Measurements from ENCODE around the gene COPZ2. TPM values are rescaled to one million over a fixed set of nuclear protein-coding genes. Genes with fewer than 3 reads are reported as not detected.
A peak's percentile ranks its signal among the peaks of the same experiment; 100 is the strongest.
"Not testable (repeated sequence)": the region's sequence is repeated elsewhere in the genome, so short reads cannot be mapped to it uniquely, and the experiment has no call there.

COPZ2 gene
- polyA plus RNA-seq, 1 experiment = 122 TPM

DNA sequence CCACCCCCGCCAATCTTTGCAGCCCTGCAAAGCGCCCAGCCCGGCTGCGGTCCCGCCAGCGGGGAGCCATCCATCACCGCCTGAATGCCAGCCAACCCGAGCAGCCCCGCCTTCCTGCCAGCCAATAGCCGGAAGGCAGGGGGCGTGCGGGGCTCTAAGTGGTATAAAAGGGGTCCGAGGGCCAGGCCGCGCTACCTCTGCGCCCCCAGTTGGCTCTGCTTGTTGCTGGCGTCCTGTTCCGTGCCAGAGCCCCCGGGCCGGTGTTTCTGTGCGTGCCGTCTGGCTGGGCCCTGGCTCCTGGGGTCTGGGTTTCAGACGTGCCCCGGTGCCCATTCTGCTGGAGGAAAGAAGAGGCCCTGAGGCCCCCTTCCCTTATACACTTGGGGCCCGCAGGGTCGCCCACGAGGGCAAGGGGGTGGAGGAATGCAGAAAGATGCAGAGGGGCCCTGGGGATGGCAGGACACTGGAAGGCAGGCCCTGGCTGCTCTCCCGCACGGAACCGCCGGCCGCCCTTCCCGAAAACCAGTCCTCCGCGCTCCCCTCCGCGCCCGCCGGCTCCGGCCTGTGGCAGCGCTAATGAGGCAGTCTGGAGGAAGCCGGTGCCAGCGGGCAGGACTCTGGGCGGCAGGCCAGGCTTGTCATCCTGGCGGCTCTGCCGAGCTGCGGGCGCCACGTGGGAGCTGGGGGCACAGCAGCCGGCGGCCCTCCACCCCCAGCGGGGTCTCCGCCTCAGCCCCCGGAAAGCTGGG is 14.0 kb downstream of the COPZ2 start:
- Histone ChIP-seq H3K27ac (ENCODE audit: low read depth, low read length) (no peak overlapping the region), H3K27me3 (ENCODE audit: control insufficient read depth, insufficient read depth, low read length) (peaks cover 5% of the 10 kb centered on the region), H3K4me3 (ENCODE audit: low read depth, low read length) (peak overlapping the region; percentile 60), H3K9me3 (ENCODE audit: control insufficient read depth, insufficient read depth, low read length) (no peaks in the 10 kb centered on the region; the same call in 1 of the 2 replicates)
- no peak for DNase-seq (ENCODE audit: low read depth, low spot score)
- TF ChIP-seq, protein P1, sequence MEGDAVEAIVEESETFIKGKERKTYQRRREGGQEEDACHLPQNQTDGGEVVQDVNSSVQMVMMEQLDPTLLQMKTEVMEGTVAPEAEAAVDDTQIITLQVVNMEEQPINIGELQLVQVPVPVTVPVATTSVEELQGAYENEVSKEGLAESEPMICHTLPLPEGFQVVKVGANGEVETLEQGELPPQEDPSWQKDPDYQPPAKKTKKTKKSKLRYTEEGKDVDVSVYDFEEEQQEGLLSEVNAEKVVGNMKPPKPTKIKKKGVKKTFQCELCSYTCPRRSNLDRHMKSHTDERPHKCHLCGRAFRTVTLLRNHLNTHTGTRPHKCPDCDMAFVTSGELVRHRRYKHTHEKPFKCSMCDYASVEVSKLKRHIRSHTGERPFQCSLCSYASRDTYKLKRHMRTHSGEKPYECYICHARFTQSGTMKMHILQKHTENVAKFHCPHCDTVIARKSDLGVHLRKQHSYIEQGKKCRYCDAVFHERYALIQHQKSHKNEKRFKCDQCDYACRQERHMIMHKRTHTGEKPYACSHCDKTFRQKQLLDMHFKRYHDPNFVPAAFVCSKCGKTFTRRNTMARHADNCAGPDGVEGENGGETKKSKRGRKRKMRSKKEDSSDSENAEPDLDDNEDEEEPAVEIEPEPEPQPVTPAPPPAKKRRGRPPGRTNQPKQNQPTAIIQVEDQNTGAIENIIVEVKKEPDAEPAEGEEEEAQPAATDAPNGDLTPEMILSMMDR (IDR thresholded peaks at IDR 0.05; ENCODE audit: low read depth, low read length) = peak; percentile 21; the same call in 1 of the 2 replicates
- ChIA-PET POLR2A (interaction anchor here (1.0 kb wide), 1 partner anchor 53 kb away, joined by 4 read pairs; the partner anchor contains the start of gene CDK5RAP3), CTCF (interaction anchor here (0.6 to 0.8 kb wide), 2 partner anchors 12 to 77 kb away, joined by 3 to 4 read pairs; no protein-coding TSS in a partner anchor)

DNA sequence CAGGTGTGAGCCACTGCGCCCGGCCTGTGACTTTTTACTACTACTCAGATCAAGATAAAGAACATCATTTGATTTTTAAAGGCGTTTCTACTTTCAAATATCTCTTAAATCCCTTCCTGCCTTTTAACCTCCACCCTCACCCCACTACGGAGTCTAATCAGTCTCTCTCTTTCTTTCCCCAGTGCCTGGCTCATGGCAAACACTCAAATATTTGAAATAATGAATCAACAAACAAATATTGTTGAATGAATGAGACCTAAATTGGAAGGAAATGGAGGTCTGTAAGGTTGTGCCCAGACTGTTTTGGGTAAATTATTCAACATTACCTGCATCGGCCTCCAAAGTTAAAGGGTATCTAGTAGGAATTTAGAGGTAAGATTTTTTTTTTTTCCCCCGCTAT is 14.7 kb downstream of the COPZ2 start:
- DNase-seq (ENCODE audit: low read depth, low spot score) = no peak
- H3K27ac ChIP-seq (ENCODE audit: low read depth, low read length) = no peak overlapping the region
- no peaks in the 10 kb centered on the region; the same call in 1 of the 2 replicates for H3K9me3 ChIP-seq (ENCODE audit: control insufficient read depth, insufficient read depth, low read length)
- TF ChIP-seq, protein P1 (IDR thresholded peaks at IDR 0.05; ENCODE audit: low read depth, low read length) = no peak
- ChIA-PET POLR2A (no interaction called here), CTCF (interaction anchor here (3.2 kb wide), 1 partner anchor 44 kb away, joined by 33 read pairs; no protein-coding TSS in a partner anchor)
- no peak overlapping the region for H3K4me3 ChIP-seq (ENCODE audit: low read depth, low read length)
- peaks cover 5% of the 10 kb centered on the region for H3K27me3 ChIP-seq (ENCODE audit: control insufficient read depth, insufficient read depth, low read length)

DNA sequence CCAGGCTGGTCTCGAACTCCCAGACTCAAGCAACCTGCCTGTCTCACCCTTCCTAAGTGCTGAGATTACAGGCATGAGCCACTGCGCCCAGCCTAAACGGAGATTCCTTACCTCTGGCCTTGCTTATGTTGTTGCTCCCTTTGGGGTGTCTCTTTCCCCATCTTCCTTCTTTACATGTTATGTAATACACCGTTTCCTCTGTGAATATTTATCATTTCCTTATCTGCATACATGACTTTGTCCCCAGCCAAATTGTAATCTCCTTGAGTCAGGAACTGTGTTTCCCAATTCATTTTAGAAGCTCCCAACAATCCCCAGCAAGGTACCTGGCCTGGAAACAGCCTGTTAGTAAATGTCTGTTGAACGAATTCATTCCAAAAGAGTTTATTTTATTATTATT is 15.7 kb downstream of the COPZ2 start:
- TF ChIP-seq, protein P1 (IDR thresholded peaks at IDR 0.05; ENCODE audit: low read depth, low read length) = no peak
- no peak for DNase-seq (ENCODE audit: low read depth, low spot score)
- CTCF ChIA-PET = interaction anchor here (1.8 to 3.2 kb wide), 3 partner anchors 43 to 73 kb away, joined by 7 to 33 read pairs (median 14); no protein-coding TSS in a partner anchor

DNA sequence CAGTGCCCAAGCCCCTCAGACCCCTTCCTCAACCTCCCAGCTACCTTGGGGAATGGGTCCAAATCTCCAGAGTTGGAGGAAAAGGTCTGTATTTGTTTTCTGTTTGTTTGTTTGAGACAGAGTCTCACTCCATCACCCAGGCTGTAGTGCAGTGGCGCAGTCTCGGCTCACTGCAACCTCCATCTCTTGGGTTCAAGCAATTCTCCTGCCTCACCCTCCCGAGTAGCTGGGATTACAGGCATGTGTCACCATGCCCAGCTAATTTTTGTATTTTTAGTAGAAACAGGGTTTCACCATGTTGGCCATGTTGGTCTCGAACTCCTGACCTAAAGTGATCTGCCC is 19.8 kb downstream of the COPZ2 start:
- not testable (repeated sequence) for H3K9me3 ChIP-seq (ENCODE audit: control insufficient read depth, insufficient read depth, low read length); H3K4me3 ChIP-seq (ENCODE audit: low read depth, low read length); DNase-seq (ENCODE audit: low read depth, low spot score); H3K27ac ChIP-seq (ENCODE audit: low read depth, low read length)
- ChIA-PET POLR2A (interaction anchor here (0.6 to 1.2 kb wide), 4 partner anchors 40 to 1162 kb away, joined by 3 to 7 read pairs (median 5); partner anchors contain the start of genes CDK5RAP3 and SP2), CTCF (interaction anchor here (0.5 to 6.6 kb wide), 18 partner anchors 8 to 600 kb away, joined by 3 to 185 read pairs (median 6); partner anchors contain the start of genes CDK5RAP3, PNPO and SCRN2)
- peaks cover 11% of the 10 kb centered on the region for H3K27me3 ChIP-seq (ENCODE audit: control insufficient read depth, insufficient read depth, low read length)

More for the DNA sequence above, 15.7 kb downstream of the COPZ2 start:
- H3K9me3 ChIP-seq (ENCODE audit: control insufficient read depth, insufficient read depth, low read length) = no peaks in the 10 kb centered on the region; the same call in 1 of the 2 replicates
- H3K27me3 ChIP-seq (ENCODE audit: control insufficient read depth, insufficient read depth, low read length) = peaks cover 5% of the 10 kb centered on the region
- H3K4me3 ChIP-seq (ENCODE audit: low read depth, low read length) = no peak overlapping the region
- POLR2A ChIA-PET = interaction anchor here (0.8 kb wide), 1 partner anchor 26 kb away, joined by 3 read pairs; the partner anchor contains the start of gene NFE2L1
- H3K27ac ChIP-seq (ENCODE audit: low read depth, low read length) = no peak overlapping the region

DNA sequence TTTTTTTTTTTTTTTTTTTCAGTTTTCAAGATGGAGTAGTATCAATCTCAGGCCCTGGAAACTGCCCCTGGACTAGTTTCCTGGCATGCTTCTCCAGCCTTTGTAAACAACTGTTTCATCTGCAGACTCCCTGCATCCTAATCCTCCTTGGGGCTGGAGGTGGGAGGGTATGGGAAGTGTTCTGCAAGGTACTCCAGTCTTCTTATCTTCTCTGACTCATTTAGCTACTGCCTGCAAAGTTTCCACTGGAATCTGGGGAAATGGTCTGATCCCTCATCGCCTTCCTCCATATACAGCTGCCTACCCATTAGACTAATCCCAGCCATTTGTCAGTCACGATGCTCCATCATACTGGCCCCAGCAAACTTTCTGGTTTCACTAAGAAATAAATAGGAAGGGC is 21.5 kb downstream of the COPZ2 start:
- POLR2A ChIA-PET = interaction anchor here (0.6 kb wide), 1 partner anchor 45 kb away, joined by 3 read pairs; the partner anchor contains the start of gene CDK5RAP3

More for the DNA sequence above, 21.5 kb downstream of the COPZ2 start:
- Histone ChIP-seq H3K27me3 (ENCODE audit: control insufficient read depth, insufficient read depth, low read length) (peaks cover 12% of the 10 kb centered on the region), H3K27ac (ENCODE audit: low read depth, low read length) (no peak overlapping the region), H3K4me3 (ENCODE audit: low read depth, low read length) (no peak overlapping the region), H3K9me3 (ENCODE audit: control insufficient read depth, insufficient read depth, low read length) (no peaks in the 10 kb centered on the region)
- no peak for DNase-seq (ENCODE audit: low read depth, low spot score)
- CTCF ChIA-PET = interaction anchor here (1.0 to 6.6 kb wide), 6 partner anchors 36 to 174 kb away, joined by 3 to 185 read pairs (median 9); partner anchors contain the start of genes CDK5RAP3 and SCRN2
- TF ChIP-seq, protein P1 (IDR thresholded peaks at IDR 0.05; ENCODE audit: low read depth, low read length) = no peak
